NCI-H345 treated with DMSO at 0.1 percent for 48 hours (cell line): ENCODE measurements around the gene FAM120C.

Experiments used
- DNase-seq: peaks from one replicate; lab custom pipeline; 2025; ENCODE audit not compliant: unreplicated experiment; lab: John Stamatoyannopoulos, UW

Gene FAM120C

DNA sequence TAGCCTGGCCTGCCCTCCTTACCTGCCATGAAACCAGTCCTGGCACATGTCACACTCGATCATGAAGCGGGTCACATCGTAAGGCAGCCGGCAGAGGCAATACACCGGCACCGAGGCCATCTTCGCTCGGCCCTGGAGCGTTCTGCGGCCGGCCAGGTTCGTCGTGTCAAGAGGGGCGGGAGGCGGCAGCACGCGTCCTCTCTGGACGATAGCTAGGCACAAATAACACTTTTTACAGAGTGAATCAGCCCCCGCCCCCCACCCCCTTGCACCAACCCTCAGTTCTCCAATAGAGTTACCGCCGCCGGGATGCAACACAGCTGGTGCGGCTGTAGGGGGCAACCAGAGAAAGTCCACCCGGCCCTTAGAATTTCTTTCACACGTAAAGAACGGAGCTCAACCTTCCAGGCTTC, 140.4 kb downstream of the FAM120C start:
- peak; percentile 17 for DNase-seq

GRCh38 chrX:54030329-54030728, 152.7 kb downstream of the FAM120C start:
- no peak for DNase-seq

DNA sequence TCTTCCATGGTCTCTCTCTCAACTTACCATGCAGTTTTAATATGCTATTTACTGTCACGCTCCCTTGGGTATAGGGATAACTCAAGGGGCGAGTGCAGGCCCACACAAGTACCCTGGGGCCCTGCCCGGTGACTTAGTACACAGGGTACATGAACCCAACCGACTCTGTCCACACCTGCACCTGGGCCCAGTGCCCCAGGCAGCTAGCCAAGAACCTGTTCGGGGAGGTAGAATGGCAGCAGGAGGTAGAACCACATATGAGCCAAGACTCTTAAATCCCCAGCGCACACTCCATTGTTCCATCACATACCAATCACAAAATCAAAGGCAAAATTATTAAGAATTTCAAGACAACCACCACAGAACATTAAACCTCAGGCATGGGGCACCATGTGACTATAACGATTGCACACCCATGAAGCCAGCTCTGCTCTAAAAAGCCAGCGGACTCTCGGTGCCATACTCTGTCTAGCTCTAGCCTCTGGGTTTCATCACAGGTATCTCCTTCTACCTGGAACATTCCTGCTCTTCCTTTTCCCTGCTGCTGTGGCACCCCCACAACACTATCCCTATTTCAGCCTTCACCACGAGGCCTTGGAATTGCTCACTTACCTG, 153.4 kb downstream of the FAM120C start:
- DNase-seq = peak; percentile 71

GRCh38 chrX:54024350-54024749, 158.7 kb downstream of the FAM120C start:
- DNase-seq = no peak
